ENCODE data around the gene ASTL. TPM values are rescaled to one million over a fixed set of nuclear protein-coding genes. Genes with fewer than 3 reads are reported as not detected.

ASTL gene
- polyA plus RNA-seq, 1 experiment, result not detected

DNA sequence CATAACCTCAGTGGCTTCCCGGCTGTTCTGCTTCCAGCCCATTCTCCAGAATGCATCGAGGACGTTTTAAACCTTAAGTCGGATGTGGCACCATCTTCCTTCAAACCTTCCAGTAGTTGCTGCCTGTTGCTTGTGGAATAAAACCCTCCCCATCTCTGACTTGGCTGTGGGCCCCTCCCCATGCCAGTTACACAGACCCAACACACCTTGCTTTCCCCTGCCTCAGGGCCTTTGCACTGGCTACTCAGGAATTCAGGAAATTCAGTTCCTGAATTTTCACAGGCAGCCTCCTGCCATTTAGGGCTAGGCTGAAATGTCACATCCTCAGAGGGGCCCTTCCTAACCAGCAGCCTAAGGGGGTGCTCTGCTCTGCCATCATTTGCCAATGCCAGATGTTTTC, 16.9 kb downstream of the ASTL start:
- Histone ChIP-seq H3K36me3 (ENCODE audit: control insufficient read depth, insufficient read depth, low read length) (no peaks in the 10 kb centered on the region), H3K27me3 (ENCODE audit: control insufficient read depth, insufficient read depth, low read length) (peaks cover 34% of the 10 kb centered on the region), H3K4me3 (ENCODE audit: low read depth, low read length) (no peak overlapping the region)
- POLR2A ChIA-PET, result no interaction called here
- no peak for DNase-seq (ENCODE audit: low read depth)
- CTCF ChIA-PET, result no interaction called here
- TF ChIP-seq, protein P1, sequence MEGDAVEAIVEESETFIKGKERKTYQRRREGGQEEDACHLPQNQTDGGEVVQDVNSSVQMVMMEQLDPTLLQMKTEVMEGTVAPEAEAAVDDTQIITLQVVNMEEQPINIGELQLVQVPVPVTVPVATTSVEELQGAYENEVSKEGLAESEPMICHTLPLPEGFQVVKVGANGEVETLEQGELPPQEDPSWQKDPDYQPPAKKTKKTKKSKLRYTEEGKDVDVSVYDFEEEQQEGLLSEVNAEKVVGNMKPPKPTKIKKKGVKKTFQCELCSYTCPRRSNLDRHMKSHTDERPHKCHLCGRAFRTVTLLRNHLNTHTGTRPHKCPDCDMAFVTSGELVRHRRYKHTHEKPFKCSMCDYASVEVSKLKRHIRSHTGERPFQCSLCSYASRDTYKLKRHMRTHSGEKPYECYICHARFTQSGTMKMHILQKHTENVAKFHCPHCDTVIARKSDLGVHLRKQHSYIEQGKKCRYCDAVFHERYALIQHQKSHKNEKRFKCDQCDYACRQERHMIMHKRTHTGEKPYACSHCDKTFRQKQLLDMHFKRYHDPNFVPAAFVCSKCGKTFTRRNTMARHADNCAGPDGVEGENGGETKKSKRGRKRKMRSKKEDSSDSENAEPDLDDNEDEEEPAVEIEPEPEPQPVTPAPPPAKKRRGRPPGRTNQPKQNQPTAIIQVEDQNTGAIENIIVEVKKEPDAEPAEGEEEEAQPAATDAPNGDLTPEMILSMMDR (IDR thresholded peaks at IDR 0.05; ENCODE audit: insufficient read depth, low read depth, low read length), result no peak

DNA sequence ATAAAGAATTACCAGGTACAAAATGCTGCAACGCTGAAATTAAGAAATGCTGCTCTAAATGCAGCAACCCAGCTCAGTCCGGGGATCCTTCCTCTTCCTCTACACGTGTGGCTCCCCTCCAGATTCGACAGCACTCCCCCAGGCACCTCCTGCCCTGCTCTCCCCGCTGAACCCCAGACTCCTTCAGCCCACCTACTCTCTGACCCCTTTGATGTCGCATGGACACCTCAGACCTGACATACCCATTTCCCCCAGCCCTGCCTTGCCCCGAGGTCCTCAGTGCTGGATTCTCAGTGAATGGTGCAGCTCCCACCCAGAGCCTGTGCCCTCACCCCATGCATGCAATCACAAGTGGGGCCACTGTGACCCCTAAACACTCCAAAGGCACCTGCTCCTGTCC, 17.3 kb downstream of the ASTL start:
- POLR2A ChIA-PET, result no interaction called here
- Histone ChIP-seq H3K27me3 (ENCODE audit: control insufficient read depth, insufficient read depth, low read length) (peaks cover 36% of the 10 kb centered on the region), H3K4me3 (ENCODE audit: low read depth, low read length) (no peak overlapping the region), H3K36me3 (ENCODE audit: control insufficient read depth, insufficient read depth, low read length) (no peaks in the 10 kb centered on the region)
- TF ChIP-seq, protein P1 (IDR thresholded peaks at IDR 0.05; ENCODE audit: insufficient read depth, low read depth, low read length), result no peak
- CTCF ChIA-PET, result no interaction called here
- no peak for DNase-seq (ENCODE audit: low read depth)

DNA sequence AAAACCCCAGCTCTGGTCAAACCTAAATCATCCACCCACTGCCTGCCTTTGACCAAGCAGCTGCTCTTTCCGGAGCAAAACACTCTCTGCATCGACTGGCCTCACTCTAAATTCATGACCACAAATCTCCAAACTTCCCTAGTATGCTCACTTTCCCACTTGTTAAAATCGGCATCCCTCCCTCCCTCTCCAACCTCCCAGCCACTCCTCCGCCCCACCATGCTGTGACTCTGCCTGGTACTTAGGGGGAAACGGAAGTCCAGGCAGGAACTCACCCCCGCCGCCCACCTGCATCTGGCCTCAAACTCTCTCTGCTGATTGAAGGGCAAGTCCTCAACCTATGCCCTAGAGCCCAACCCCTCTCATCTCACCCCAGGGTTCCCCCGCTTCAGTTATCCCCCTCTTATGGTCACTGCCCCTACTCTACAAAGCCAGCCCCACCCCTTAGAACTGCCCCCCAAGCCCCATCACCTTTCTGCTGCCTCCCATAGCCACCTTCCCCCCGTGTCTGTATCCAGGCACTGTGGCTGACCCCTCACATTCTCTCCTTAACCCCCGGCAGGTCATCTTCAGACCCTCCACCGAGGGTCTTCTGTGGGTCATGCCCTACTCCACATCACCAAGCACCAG, 18.1 kb downstream of the ASTL start:
- ChIA-PET CTCF (interaction anchor here (1.0 kb wide), 1 partner anchor 127 kb away, joined by 4 read pairs; no protein-coding TSS in a partner anchor), POLR2A (no interaction called here)
- no peak overlapping the region for H3K4me3 ChIP-seq (ENCODE audit: low read depth, low read length)
- DNase-seq (ENCODE audit: low read depth), result no peak
- TF ChIP-seq, protein P1 (IDR thresholded peaks at IDR 0.05; ENCODE audit: insufficient read depth, low read depth, low read length), result no peak
- peaks cover 41% of the 10 kb centered on the region for H3K27me3 ChIP-seq (ENCODE audit: control insufficient read depth, insufficient read depth, low read length)
- H3K36me3 ChIP-seq (ENCODE audit: control insufficient read depth, insufficient read depth, low read length), result no peaks in the 10 kb centered on the region

DNA sequence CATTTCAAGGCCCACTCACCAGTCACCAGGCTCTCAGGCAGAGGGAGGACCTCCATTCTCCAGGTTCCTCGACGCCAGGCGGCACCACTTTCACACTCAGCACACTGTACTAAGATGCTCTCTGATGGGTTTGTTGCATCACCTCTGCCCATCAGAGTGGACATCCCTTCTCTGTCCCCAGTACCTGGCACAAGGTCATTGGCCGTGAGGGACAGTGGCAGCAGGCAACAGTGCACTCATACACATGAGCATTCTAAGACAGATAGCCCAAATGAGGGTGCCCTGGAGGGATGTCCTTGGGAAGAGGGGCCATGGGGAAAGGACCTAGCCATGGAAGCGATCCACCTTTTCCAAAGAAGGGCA, 18.9 kb downstream of the ASTL start:
- ChIA-PET CTCF (interaction anchor here (1.0 to 4.3 kb wide), 2 partner anchors 127 kb away, joined by 4 to 31 read pairs; partner anchors contain the start of gene ANKRD36C), POLR2A (no interaction called here)
- Histone ChIP-seq H3K27me3 (ENCODE audit: control insufficient read depth, insufficient read depth, low read length) (peaks cover 44% of the 10 kb centered on the region), H3K36me3 (ENCODE audit: control insufficient read depth, insufficient read depth, low read length) (no peaks in the 10 kb centered on the region), H3K4me3 (ENCODE audit: low read depth, low read length) (no peak overlapping the region)
- TF ChIP-seq, protein P1 (IDR thresholded peaks at IDR 0.05; ENCODE audit: insufficient read depth, low read depth, low read length), result no peak
- no peak for DNase-seq (ENCODE audit: low read depth)

DNA sequence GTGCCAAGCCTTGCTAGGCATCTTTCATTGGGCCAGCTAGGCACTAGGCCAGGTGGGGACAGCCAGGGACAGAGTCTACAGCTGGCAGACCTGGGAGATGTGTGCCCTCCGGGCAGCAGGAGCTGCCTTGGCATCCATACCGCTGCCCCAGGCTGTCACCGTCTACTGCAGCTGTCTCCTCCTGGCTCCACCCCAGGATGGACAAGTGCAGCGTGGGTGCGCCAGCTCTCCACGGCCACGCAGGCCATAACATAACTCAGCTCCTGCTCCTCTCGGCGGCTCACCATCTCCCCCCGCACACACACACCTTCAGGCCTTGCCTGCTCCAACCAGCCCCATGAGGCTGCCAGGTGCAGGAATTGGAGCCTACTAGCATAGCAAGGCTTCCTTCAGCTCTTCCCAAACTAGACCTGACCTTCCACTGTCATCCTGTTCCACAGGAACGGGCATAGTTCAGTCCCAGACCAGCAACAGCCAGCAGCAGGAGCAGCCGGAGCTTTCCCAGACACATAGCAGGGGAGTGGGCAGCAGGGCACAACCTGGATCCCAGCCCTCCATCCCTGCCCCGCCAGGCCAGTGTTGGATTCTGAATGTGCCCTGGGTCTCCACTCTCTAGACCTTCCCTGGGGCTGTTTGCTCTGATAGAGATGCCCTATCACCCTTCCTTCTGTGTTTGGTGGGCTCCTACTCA, 19.5 kb downstream of the ASTL start:
- Histone ChIP-seq H3K4me3 (ENCODE audit: low read depth, low read length) (no peak overlapping the region), H3K27me3 (ENCODE audit: control insufficient read depth, insufficient read depth, low read length) (peaks cover 47% of the 10 kb centered on the region), H3K36me3 (ENCODE audit: control insufficient read depth, insufficient read depth, low read length) (no peaks in the 10 kb centered on the region)
- ChIA-PET CTCF (interaction anchor here (0.6 to 4.3 kb wide), 9 partner anchors 8 to 192 kb away, joined by 3 to 31 read pairs (median 4); partner anchors contain the start of genes ANKRD36C and ASTL), POLR2A (no interaction called here)
- TF ChIP-seq, protein P1 (IDR thresholded peaks at IDR 0.05; ENCODE audit: insufficient read depth, low read depth, low read length), result no peak
- no peak for DNase-seq (ENCODE audit: low read depth)
